ENCODE data around the gene CEBPA.

- no peak for TF ChIP-seq FOXK2 (IDR thresholded peaks at IDR 0.05)
- no peak for TF ChIP-seq ELF4 (IDR thresholded peaks at IDR 0.05)
- no peak for TF ChIP-seq PKNOX1 (IDR thresholded peaks at IDR 0.05)
- TF ChIP-seq FOXM1 (IDR thresholded peaks at IDR 0.05; ENCODE audit: borderline replicate concordance): no peak
- no peak for TF ChIP-seq SUZ12 (IDR thresholded peaks at IDR 0.05)
- no peak for TF ChIP-seq NFRKB (IDR thresholded peaks at IDR 0.05)
- TF ChIP-seq CTBP1 (IDR thresholded peaks at IDR 0.05; ENCODE audit: borderline replicate concordance): no peak
- TF ChIP-seq TARDBP (IDR thresholded peaks at IDR 0.05): no peak
- TF ChIP-seq BHLHE40 (IDR thresholded peaks at IDR 0.05; ENCODE audit: borderline replicate concordance): no peak
- TF ChIP-seq ARNT (IDR thresholded peaks at IDR 0.05): no peak
- no peak for TF ChIP-seq HDGF (IDR thresholded peaks at IDR 0.05; ENCODE audit: borderline replicate concordance)
- no peak for TF ChIP-seq SP1 (IDR thresholded peaks at IDR 0.05)
- no peak for TF ChIP-seq ZNF384 (IDR thresholded peaks at IDR 0.05)
Observed at GRCh38 chr19:33271246-33272021, 30.9 kb downstream of the CEBPA start.
